Esophagus muscularis mucosa (tissue), 4 donors: ENCODE results near the gene TAS2R39. TPM values are rescaled to one million over a fixed set of nuclear protein-coding genes. Genes with fewer than 3 reads are reported as not detected.

Experiments
- DNase-seq: peaks from one replicate; pipeline ENCODE4 v3.0.0-alpha.2; 2017; ENCODE audit errors: extremely low spot score
- H3K27ac ChIP-seq, 4 donors: fragments of 200-600 bp; sonication (generic); replicated peaks in 1 of 4; 1 replicate in 3 of 4; 2 replicates in 1 of 4; pipeline ENCODE4 v1.5.1; 2016 to 2019; ENCODE audit warnings: mild to moderate bottlenecking in 1 of 4
- H3K27me3 ChIP-seq, 4 donors: fragments of 200-600 bp; sonication (generic); one replicate each; pipeline versions ENCODE4 v1.5.1 to v1.6.0; 2016 to 2019
- H3K36me3 ChIP-seq, 4 donors: fragments of 200-600 bp; sonication (generic); one replicate each; pipeline ENCODE4 v1.5.1; 2016 to 2019
- H3K4me1 ChIP-seq, 4 donors: fragments of 200-600 bp; sonication (generic); one replicate each; pipeline ENCODE4 v1.5.1; 2016 to 2019
- H3K4me3 ChIP-seq, 4 donors: fragments of 200-600 bp; sonication (generic); 1 replicate in 2 of 4; 2 replicates in 2 of 4; pipeline ENCODE4 v1.5.1; 2016 to 2019; ENCODE audit warnings: mild to moderate bottlenecking in 4 of 4, moderate library complexity in 1 of 4
- H3K9me3 ChIP-seq, 4 donors: fragments of 200-600 bp; sonication (generic); 1 replicate in 3 of 4; 2 replicates in 1 of 4; pipeline ENCODE4 v1.5.1; 2016 to 2019
- CTCF ChIP-seq, 3 experiments: fragments of 200-600 bp in 2 of 3; fragments of 450-650 bp in 1 of 3; sonication (generic) in 2 of 3; IDR thresholded peaks; one replicate each; pipeline ENCODE4 v1.5.1; 2017 to 2019; ENCODE audit warnings: antibody characterized with exemption in 3 of 3, mild to moderate bottlenecking in 2 of 3, moderate library complexity in 1 of 3
- EP300 ChIP-seq: sonication (generic); formaldehyde crosslinking; IDR thresholded peaks from one replicate; pipeline ENCODE4 v1.6.1; 2017; ENCODE audit warnings: antibody characterized with exemption
- POLR2A ChIP-seq: fragments of 450-650 bp; IDR thresholded peaks from one replicate; pipeline ENCODE4 v1.6.1; 2017; ENCODE audit warnings: antibody characterized with exemption, moderate library complexity, mild to moderate bottlenecking, low read depth
- POLR2AphosphoS5 ChIP-seq, 2 donors: sonication (generic); formaldehyde crosslinking; IDR thresholded peaks; one replicate each; pipeline ENCODE4 v1.6.1; 2017; ENCODE audit warnings: antibody characterized with exemption in 2 of 2
- WGBS: methylation state at CpG from one replicate; pipeline ENCODE4 v1.1.5; 2018; 5-methylcytosine and 5-hydroxymethylcytosine counted together
- intact Hi-C: fragments of 100-400 bp; cut with DNase I; formaldehyde crosslinking; loops from one replicate; pipeline ENCODE4 v1.15.1; 2023
- small RNA-seq, 3 donors: library from RNA; depleted of rRNA; stranded (forward); fragments of <200 nt; gene quantifications; one replicate each; pipeline ENCODE3, GENCODE V24; 2016
- total RNA-seq, 4 donors: library from RNA; depleted of rRNA; stranded (reverse); fragments of >200 nt; gene quantifications; one replicate each; pipeline versions ENCODE4 v1.1.0 to v1.2.1, GENCODE V29; 2016

The TAS2R39 gene
- total RNA-seq, 4 donors from 2014 or later, result not detected

- Histone ChIP-seq H3K9me3 (no peaks in the 10 kb centered on the region), H3K4me1 (peaks cover 0 to 15% (median 9%) of the 10 kb centered on the region in 4 donors), H3K4me3 (no peak overlapping the region), H3K27ac (no peak overlapping the region), H3K27me3 (no peaks in the 10 kb centered on the region), H3K36me3 (no peaks in the 10 kb centered on the region)
- no peak for DNase-seq
- TF ChIP-seq EP300 (no peak), POLR2A (no peak), CTCF (IDR thresholded peaks at IDR 0.05) (no peak), POLR2AphosphoS5 (IDR thresholded peaks at IDR 0.05) (no peak)
- intact Hi-C loops, result no loop called here
- 85% methylated on average over 5 of the region's 5 CpGs for WGBS
Observed at GRCh38 chr7:143225047-143225446, 41.8 kb downstream of the TAS2R39 start.

GRCh38 chr7:143227806-143228205, 44.6 kb downstream of the TAS2R39 start:
- H3K4me1 ChIP-seq, result peaks cover 0 to 15% (median 9%) of the 10 kb centered on the region in 4 donors
- H3K27ac ChIP-seq, result no peak overlapping the region
- H3K9me3 ChIP-seq, result peaks cover 0 to under 1% (median 0%) of the 10 kb centered on the region in 4 donors
- H3K36me3 ChIP-seq, result no peaks in the 10 kb centered on the region
- intact Hi-C loops, result no loop called here
- no peak for DNase-seq
- 32% methylated on average over 1 of the region's 1 CpG for WGBS
- H3K27me3 ChIP-seq, result no peaks in the 10 kb centered on the region
- no peak overlapping the region for H3K4me3 ChIP-seq
- TF ChIP-seq POLR2AphosphoS5 (IDR thresholded peaks at IDR 0.05) (no peak), CTCF (IDR thresholded peaks at IDR 0.05) (no peak), EP300 (no peak), POLR2A (no peak)

GRCh38 chr7:143229054-143229790, 46.0 kb downstream of the TAS2R39 start:
- no peak for DNase-seq
- Histone ChIP-seq H3K4me1 (peaks cover 0 to 15% (median 9%) of the 10 kb centered on the region in 4 donors), H3K36me3 (no peaks in the 10 kb centered on the region), H3K9me3 (peaks cover 0 to 7% (median 0%) of the 10 kb centered on the region in 4 donors), H3K27me3 (no peaks in the 10 kb centered on the region), H3K27ac (no peak overlapping the region), H3K4me3 (no peak overlapping the region)
- TF ChIP-seq CTCF (IDR thresholded peaks at IDR 0.05) (no peak), POLR2A (no peak), EP300 (no peak), POLR2AphosphoS5 (IDR thresholded peaks at IDR 0.05) (no peak)
- intact Hi-C loops, result no loop called here
- WGBS, result 58% methylated on average over 9 of the region's 9 CpGs

- Histone ChIP-seq H3K27ac (no peak overlapping the region), H3K36me3 (no peaks in the 10 kb centered on the region), H3K9me3 (peaks cover 0 to 9% (median 0%) of the 10 kb centered on the region in 4 donors), H3K27me3 (no peaks in the 10 kb centered on the region), H3K4me1 (peaks cover 0 to 15% (median 9%) of the 10 kb centered on the region in 4 donors), H3K4me3 (no peak overlapping the region)
- DNase-seq, result no peak
- intact Hi-C loops, result no loop called here
- TF ChIP-seq EP300 (no peak), POLR2AphosphoS5 (IDR thresholded peaks at IDR 0.05) (no peak), POLR2A (no peak), CTCF (IDR thresholded peaks at IDR 0.05) (no peak)
- WGBS, result 91% methylated on average over 2 of the region's 2 CpGs
Observed at GRCh38 chr7:143230602-143231457, 47.6 kb downstream of the TAS2R39 start.

Small RNA genes within 50 kb of the gene (small RNA-seq; reads per million reads assigned to genes)
- 0 reads per million in 3 donors for gene AC073342.3

Other genes starting within 250 kb of the TAS2R39 start
- gene TRPV5, start 249.7 kb upstream of the TAS2R39 start, total RNA-seq, result under 1 TPM in 1 of 4 donors, not detected in 3; 0.17 TPM
- not detected for gene LLCFC1, start 243.9 kb upstream of the TAS2R39 start, total RNA-seq
- gene KEL, start 221.1 kb upstream of the TAS2R39 start, total RNA-seq, result under 1 TPM in 2 of 4 donors, not detected in 2; 0.23 to 0.83 TPM
- gene OR9A2, start 156.3 kb upstream of the TAS2R39 start, total RNA-seq, result not detected
- gene OR6V1, start 131.1 kb upstream of the TAS2R39 start, total RNA-seq, result not detected
- not detected for gene PIP, start 51.3 kb upstream of the TAS2R39 start, total RNA-seq
- not detected for gene TAS2R40, start 38.6 kb downstream of the TAS2R39 start, total RNA-seq
- 100 to 1,000 TPM in 3 of 4 donors, 10 to 100 TPM in 1; 91.8 to 123 (median 110) TPM for gene GSTK1, start 80.0 kb downstream of the TAS2R39 start, total RNA-seq
- gene TMEM139, start 101.5 kb downstream of the TAS2R39 start, total RNA-seq, result 1 to 10 TPM in 1 of 4 donors, not detected in 3; 1.0 TPM
- 10 to 100 TPM in 1 of 4 donors, 1 to 10 TPM in 3; 7.1 to 11.7 (median 9.0) TPM for gene CASP2, start 104.9 kb downstream of the TAS2R39 start, total RNA-seq
- gene CLCN1, start 132.7 kb downstream of the TAS2R39 start, total RNA-seq, result not detected
- gene FAM131B, start 179.3 kb downstream of the TAS2R39 start, total RNA-seq, result 1 to 10 TPM in 3 of 4 donors, under 1 TPM in 1; 0.42 to 2.0 (median 1.3) TPM
- 100 to 1,000 TPM; 186 to 469 (median 245) TPM for gene ZYX, start 197.9 kb downstream of the TAS2R39 start, total RNA-seq
- gene EPHA1, start 225.4 kb downstream of the TAS2R39 start, total RNA-seq, result under 1 TPM in 2 of 4 donors, not detected in 2; 0.17 to 0.23 TPM